ENCODE results near the gene FBXO24. TPM values are rescaled to one million over a fixed set of nuclear protein-coding genes. Genes with fewer than 3 reads are reported as not detected.
A peak's percentile ranks its signal among the peaks of the same experiment; 100 is the strongest.

Gene FBXO24
- total RNA-seq, 1 donor from 2014 or later: 0.46 TPM

DNA sequence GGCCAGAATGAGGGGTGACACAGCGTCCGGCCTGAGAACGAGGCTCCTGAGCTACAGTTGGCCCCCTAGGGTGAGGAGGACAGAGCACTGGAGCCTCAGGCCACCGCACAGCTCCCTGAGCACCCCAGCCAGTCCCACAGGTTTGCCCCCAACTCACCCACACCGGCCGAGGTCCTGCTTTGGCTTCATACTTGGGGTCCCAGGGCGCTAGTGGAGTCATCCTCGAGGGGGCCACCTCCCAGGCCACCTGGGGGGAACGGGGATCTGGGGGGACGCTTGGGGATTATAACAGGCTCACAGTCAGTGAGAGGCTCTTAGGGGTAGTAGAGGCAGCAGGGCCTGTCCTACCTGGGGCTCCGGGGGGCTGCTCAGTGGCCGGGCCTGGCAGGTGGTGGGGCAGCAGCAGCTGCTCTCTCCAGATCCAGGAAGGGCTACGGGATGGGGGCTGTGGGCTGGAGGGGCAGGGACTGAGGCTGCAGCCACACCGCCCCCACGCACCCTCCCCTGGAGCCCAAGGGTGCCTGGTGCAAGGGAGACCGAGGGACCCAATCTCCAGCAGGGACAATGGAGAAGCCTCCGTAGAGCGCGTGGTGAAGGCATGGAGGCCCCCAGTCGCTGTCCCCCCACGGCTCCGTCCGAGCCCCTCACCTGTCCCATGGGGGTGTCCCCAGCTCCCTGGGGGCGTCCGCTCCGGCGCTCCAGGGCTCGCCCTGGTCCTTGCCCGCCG lies 13.0 kb upstream of the FBXO24 start:
- no peak for DNase-seq (ENCODE audit: extremely low spot score, unreplicated experiment)
- no peaks in the 10 kb centered on the region for H3K27me3 Mint-ChIP-seq (ENCODE audit: unreplicated experiment)

DNA sequence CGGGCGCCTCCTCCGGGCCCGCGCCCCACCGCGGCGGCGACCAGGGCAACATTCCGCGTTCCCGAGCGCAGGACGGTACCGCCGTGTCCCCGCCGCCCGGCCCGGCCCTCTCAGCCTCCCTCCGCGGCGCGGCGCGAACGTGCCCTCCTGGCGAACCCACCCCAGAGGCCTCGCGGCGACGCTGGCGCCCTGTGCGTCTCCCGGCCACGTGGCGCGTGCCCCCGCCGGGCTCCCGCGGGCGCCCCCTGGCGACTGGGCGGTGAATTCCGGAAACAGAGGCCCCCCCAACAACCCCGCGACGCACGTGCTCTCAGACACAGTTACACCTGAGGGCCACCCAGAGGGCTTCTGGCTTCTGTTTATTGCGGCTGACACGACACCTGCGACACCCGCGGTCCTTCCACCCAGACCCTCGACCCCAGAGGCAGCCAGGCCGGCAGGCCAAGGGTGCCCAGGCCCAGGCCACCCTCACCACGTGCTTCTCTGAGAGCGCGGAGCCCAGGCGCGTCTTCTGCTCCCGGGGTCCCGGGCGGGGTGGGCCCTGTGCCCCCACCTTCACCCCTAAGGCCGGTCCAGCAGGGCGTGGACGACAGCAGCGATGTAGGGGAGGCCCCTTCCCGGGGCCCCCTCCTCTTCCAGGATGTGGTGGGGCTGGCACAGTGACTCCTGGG lies 12.3 kb upstream of the FBXO24 start, which contains the start of gene SAP25:
Gene SAP25, minus strand, starts transcription at position 210 of the 671 bp plus-strand sequence. Its CDS starts 158 bp downstream, at position 52.
- Mint-ChIP-seq H3K27me3 (ENCODE audit: unreplicated experiment) (no peaks in the 10 kb centered on the region), H3K9me3 (ENCODE audit: unreplicated experiment) (no peaks in the 10 kb centered on the region), H3K27ac (ENCODE audit: unreplicated experiment) (no peak within 1 kb of the TSS), H3K4me3 (ENCODE audit: unreplicated experiment) (no peak within 1 kb of the TSS), H3K4me1 (ENCODE audit: unreplicated experiment) (peaks cover 12% of the 10 kb centered on the region), H3K36me3 (ENCODE audit: unreplicated experiment) (peaks cover 13% of the 10 kb centered on the region)
- DNase-seq (ENCODE audit: extremely low spot score, unreplicated experiment): no peak
- peak; percentile 9 for TF ChIP-seq CTCF (IDR thresholded peaks at IDR 0.05)

More for the DNA sequence above, 13.0 kb upstream of the FBXO24 start:
- Mint-ChIP-seq H3K36me3 (ENCODE audit: unreplicated experiment) (peaks cover 9% of the 10 kb centered on the region), H3K9me3 (ENCODE audit: unreplicated experiment) (no peaks in the 10 kb centered on the region), H3K27ac (ENCODE audit: unreplicated experiment) (no peak overlapping the region), H3K4me3 (ENCODE audit: unreplicated experiment) (no peak overlapping the region), H3K4me1 (ENCODE audit: unreplicated experiment) (peaks cover 15% of the 10 kb centered on the region)
- TF ChIP-seq CTCF (IDR thresholded peaks at IDR 0.05): no peak

GRCh38 chr7:100574362-100575205 lies 11.5 kb upstream of the FBXO24 start:
- H3K27ac Mint-ChIP-seq (ENCODE audit: unreplicated experiment): no peak overlapping the region
- H3K4me3 Mint-ChIP-seq (ENCODE audit: unreplicated experiment): no peak overlapping the region
- no peak for TF ChIP-seq CTCF (IDR thresholded peaks at IDR 0.05)
- no peaks in the 10 kb centered on the region for H3K27me3 Mint-ChIP-seq (ENCODE audit: unreplicated experiment)
- no peak for DNase-seq (ENCODE audit: extremely low spot score, unreplicated experiment)
- peaks cover 8% of the 10 kb centered on the region for H3K4me1 Mint-ChIP-seq (ENCODE audit: unreplicated experiment)
- peaks cover 15% of the 10 kb centered on the region for H3K36me3 Mint-ChIP-seq (ENCODE audit: unreplicated experiment)
- H3K9me3 Mint-ChIP-seq (ENCODE audit: unreplicated experiment): no peaks in the 10 kb centered on the region

DNA sequence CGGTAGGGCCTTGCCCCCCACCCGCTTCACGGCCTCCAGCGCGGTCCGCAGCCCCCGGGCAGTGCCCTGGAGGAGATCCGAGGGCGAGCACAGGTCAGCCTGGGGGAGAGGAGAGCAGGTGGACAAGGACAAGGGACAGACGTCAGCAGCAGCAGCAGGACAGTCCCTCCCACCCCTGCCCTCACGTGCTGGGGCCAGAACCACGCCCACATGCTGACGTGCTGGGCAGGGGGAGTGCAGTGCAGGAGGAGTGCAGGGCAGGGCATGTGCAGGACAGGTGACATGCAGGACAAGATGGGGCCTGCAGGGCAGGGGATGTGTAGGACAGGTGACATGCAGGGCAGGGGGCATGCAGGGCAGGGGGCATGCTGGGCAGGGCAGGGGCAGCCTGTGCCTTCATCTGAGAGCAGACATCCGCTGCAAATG lies 10.9 kb upstream of the FBXO24 start:
- no peak overlapping the region for H3K27ac Mint-ChIP-seq (ENCODE audit: unreplicated experiment)
- peaks cover 8% of the 10 kb centered on the region for H3K4me1 Mint-ChIP-seq (ENCODE audit: unreplicated experiment)
- DNase-seq (ENCODE audit: extremely low spot score, unreplicated experiment): no peak
- TF ChIP-seq CTCF (IDR thresholded peaks at IDR 0.05): no peak
- H3K9me3 Mint-ChIP-seq (ENCODE audit: unreplicated experiment): no peaks in the 10 kb centered on the region
- peaks cover 15% of the 10 kb centered on the region for H3K36me3 Mint-ChIP-seq (ENCODE audit: unreplicated experiment)
- no peak overlapping the region for H3K4me3 Mint-ChIP-seq (ENCODE audit: unreplicated experiment)
- no peaks in the 10 kb centered on the region for H3K27me3 Mint-ChIP-seq (ENCODE audit: unreplicated experiment)

Data from osteocyte (in vitro differentiated cells).